Measurements from ENCODE around the gene HDGFL2.
"Not testable (repeated sequence)": the region's sequence is repeated elsewhere in the genome, so short reads cannot be mapped to it uniquely, and the experiment has no call there.

The HDGFL2 gene

GRCh38 chr19:4516199-4516938, 44.3 kb downstream of the HDGFL2 start:
- ATAC-seq (no peak), DNase-seq (no peak)

DNA sequence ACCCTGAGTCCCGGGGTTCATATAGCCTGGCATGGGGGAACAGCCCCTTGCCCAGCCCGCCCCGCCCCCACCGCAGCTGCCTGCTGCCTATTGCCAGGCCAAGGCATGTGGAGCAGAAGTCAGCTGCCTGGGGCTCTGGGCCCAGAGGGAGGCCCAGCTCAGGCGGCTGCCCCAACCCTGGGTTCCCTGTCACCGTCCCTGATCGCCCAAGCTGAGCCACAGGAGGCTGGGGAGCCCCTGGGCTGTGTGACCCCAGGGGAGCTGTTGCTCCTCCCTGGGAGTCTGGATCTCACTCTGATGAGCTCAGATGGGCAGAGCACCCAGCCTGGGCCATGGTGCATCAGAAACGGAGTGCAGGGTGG, 44.8 kb downstream of the HDGFL2 start:
- DNase-seq (no peak), ATAC-seq (no peak)

DNA sequence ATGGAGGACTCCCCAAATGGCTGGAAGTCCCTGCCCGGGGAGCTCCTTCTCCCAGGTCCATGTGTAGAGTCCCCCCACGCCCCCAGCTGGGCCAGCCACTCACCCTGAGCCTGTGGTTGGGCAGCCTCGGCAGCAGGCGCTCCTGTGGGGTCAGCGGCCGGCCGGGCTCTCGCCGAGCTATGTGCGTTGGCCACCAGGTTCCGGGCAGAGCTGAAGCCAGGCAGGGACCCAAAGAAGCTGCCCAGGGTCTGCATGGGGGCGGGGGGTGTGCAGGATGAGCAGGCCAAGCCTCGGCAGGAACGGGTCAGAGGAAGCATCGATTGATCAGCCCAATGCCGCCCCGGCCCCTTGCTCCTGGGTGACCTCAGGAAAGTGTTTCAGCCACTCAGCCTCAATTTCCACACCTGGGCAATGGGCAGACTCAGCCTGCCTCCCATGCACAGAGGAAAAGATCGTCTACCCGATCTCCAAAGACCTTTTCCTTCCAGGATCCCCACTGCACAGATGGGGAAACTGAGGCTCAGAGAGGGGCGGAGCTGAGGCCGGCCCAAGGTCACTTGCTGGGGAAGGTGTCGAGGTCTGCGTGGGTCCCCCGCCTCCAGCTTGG, 45.5 kb downstream of the HDGFL2 start:
- no peak for DNase-seq
- ATAC-seq = no peak

DNA sequence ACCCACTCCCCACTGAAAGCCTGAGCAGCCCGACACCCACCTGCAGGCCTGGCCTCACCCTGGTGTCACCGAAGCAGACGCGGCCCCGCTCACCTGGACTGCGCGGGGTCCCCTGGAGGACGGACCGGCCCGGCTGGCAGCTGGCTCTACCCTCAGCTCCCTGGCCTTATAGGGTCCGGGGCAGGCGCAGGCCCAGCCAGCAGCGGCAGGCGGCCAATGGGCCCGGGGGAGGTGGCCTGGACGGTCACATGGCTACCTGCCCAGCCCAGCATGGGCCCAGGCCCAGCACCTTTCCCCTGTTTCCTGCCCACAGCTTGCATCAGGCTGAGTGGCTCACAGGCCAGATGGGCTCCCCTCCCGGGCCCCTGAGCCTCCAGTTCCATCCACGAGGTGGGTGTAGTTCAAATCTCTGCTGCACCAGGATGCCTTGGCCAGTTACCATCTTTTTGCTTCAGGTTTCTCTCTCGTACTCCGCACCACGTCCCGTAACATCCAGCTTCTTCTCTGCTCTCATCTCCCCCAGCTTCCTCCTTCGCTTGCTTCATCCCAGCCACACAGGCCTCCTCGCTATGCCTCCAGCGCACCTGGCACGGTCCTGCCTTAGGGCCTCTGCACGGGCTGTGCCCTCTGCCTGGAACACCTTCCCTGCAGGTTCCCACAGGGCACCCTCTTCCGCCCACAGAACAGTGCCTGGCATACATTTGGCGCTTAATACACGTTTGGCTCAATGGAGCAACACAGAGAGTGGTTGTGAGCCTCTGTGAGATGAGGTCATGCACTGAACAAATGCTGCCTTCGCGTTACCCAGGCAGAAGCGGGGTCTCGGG, 46.5 kb downstream of the HDGFL2 start, which contains the start of gene PLIN4:
Gene PLIN4, minus strand, starts transcription at position 142 of the 827 bp plus-strand sequence. CDS start 214 bp downstream, outside the sequence.
- no peak for DNase-seq
- no peak for ATAC-seq

DNA sequence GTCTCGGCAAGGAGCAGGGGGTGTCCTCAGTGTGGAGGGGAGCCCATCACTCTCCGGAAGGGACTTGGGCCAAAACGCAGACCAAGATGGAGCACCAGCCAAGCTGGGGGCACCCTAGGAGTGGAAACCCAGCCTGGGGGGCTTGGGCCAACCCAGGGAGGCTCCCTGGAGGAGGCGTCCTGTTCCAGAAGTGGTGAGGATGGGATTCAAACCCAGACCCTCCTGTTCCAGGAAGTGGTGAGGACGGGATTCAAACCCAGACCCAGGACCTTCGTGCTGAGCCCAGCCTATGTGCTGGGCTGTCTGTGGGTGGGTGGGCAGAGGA, 47.0 kb downstream of the HDGFL2 start:
- DNase-seq = no peak
- ATAC-seq = no peak

- ATAC-seq (no peak), DNase-seq (no peak)
Observed at GRCh38 chr19:4519521-4520277, 47.6 kb downstream of the HDGFL2 start.

DNA sequence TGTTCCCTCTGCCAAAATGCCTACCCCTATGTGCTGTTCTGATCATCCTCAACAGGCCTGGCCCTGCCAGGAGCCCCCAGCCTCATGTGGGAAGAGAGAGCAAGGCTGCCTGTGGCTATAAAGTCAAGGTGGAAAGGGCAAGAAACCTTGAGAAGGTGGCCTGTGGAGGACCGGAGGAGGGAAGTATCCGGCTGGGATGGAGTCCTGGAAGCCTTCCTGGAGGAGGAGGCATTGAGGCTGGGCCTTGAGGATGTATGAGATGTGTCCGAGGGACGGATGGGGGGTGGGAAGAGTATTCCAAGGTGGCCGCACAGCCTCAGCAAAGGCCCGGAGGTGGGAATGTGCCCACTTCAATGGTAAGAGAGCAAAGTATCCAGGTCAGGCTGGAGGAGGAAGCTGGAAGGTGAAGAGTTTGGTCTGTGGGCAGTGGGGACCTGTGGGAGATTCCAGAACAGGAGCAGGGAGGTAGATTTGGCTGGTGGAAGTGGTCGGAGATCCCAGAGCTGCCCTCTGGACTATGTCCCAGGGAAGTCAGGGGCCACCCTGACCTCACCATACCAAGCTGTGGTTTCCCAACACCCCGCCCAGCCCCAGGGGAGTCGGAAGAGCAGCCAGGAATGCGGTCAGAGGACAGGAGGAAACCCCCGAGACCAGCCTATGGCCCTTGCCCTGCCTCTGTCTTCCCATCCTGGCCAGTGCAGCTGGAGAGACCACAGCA, 49.2 kb downstream of the HDGFL2 start:
- ATAC-seq = no peak
- no peak for DNase-seq

GRCh38 chr19:4521888-4522242, 49.8 kb downstream of the HDGFL2 start:
- no peak for ATAC-seq
- DNase-seq = no peak

GRCh38 chr19:4522291-4523002, 50.4 kb downstream of the HDGFL2 start:
- ATAC-seq = no peak
- no peak for DNase-seq

- DNase-seq = peak; percentile 65
Observed at GRCh38 chr19:4523306-4524110, 51.4 kb downstream of the HDGFL2 start.

GRCh38 chr19:4524808-4525562, 52.9 kb downstream of the HDGFL2 start:
- DNase-seq (peak; percentile 85), ATAC-seq (peak; percentile 77)

More at GRCh38 chr19:4523306-4524110, 51.4 kb downstream of the HDGFL2 start:
- no peak for ATAC-seq

DNA sequence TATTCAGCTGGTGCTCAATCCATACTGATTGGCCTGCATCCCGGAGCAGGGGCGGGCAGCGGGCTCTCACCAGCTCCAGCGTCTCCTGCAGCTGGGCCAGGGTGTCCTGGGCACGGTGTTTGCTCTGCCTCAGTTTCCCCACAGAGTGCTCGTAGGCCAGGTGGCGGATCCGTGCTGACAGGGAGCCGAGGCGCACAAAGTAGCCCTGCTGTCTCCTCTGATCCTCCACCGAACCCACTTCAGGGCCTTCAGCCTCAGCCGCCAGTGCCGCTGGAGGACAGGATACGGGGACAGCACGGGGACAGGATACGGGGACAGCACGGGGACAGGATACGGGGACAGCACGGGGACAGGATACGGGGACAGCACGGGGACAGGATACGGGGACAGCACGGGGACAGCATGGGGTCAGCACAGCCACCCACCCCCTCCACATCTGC, 53.5 kb downstream of the HDGFL2 start:
- ATAC-seq = no peak

GRCh38 chr19:4527377-4527776, 55.3 kb downstream of the HDGFL2 start:
- ATAC-seq, DNase-seq: not testable (repeated sequence)

More for the DNA sequence above, 53.5 kb downstream of the HDGFL2 start:
- no peak for DNase-seq

GRCh38 chr19:4528843-4529242, 56.7 kb downstream of the HDGFL2 start:
- DNase-seq = no peak
- ATAC-seq = no peak

DNA sequence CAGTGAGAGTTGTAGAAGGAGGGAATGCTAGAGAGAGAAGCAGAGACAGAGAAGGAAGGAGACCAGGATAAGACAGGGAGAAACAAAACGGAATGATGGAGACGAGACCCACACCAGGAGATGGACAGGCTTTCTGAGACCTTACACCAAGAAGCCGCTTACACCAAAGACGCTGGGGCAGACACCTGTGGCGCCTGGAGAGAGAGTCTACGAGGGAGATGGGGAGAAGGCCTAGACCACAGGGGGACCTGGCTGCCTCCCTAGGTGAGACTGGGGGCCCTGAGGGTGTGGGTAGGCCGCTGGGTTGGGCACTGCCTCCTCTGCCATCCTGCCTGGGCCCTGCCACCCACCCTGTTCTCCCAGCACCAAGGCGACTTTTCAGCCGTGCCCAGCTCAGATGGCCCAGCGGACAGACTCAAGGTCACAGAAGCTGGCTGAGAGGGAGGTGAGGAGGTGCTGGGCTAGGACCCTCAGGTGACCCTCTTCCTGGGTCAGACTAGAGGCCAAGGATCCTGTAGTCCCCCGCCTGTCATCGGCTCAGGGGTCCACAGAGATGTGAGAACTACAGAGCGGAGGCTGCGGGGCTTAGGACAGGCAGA, 57.9 kb downstream of the HDGFL2 start:
- DNase-seq (no peak), ATAC-seq (no peak)

- peak; percentile 33 for ATAC-seq
- no peak for DNase-seq
Observed at GRCh38 chr19:4531562-4532165, 59.6 kb downstream of the HDGFL2 start.

GRCh38 chr19:4533334-4533733, 61.2 kb downstream of the HDGFL2 start:
- no peak for ATAC-seq
- no peak for DNase-seq

GRCh38 chr19:4533835-4534424, 61.8 kb downstream of the HDGFL2 start:
- no peak for ATAC-seq
- no peak for DNase-seq
